Heart right ventricle (tissue), 16 donors: ENCODE measurements around the gene FAXC. TPM values are rescaled to one million over a fixed set of nuclear protein-coding genes. Genes with fewer than 3 reads are reported as not detected.

Experiments
- ATAC-seq, 8 donors: fragments of 200-7000 bp; cut with Tn5 transposase; one replicate each; pipeline ENCODE4 v1.9.1; 2020; ENCODE audit warnings: mild to moderate bottlenecking in 8 of 8, moderate library complexity in 8 of 8, moderate number of reproducible peaks in 1 of 8
- DNase-seq, 2 donors: peaks; one replicate each; pipeline ENCODE4 v3.0.0-alpha.2; 2020
- H3K27ac ChIP-seq, 10 donors: fragments of 200-600 bp; sonication (generic) in 2 of 10; one replicate each; pipeline versions ENCODE4 v1.5.0 to v1.8.0; 2020 to 2022; ENCODE audit warnings: mild to moderate bottlenecking in 3 of 10
- H3K27me3 ChIP-seq, 7 donors: fragments of 200-600 bp; one replicate each; pipeline ENCODE4 v1.8.0; 2021 to 2022; ENCODE audit warnings: mild to moderate bottlenecking in 2 of 7
- H3K36me3 ChIP-seq, 9 donors: fragments of 200-600 bp; sonication (generic) in 1 of 9; one replicate each; pipeline versions ENCODE4 v1.5.0 to v1.8.0; 2020 to 2022; ENCODE audit warnings: mild to moderate bottlenecking in 2 of 9
- H3K4me1 ChIP-seq, 9 donors: fragments of 200-600 bp; sonication (generic) in 1 of 9; one replicate each; pipeline versions ENCODE4 v1.5.0 to v1.8.0; 2020 to 2022; ENCODE audit warnings: mild to moderate bottlenecking in 4 of 9
- H3K4me3 ChIP-seq, 10 donors: fragments of 200-600 bp; sonication (generic) in 2 of 10; one replicate each; pipeline versions ENCODE4 v1.5.0 to v1.8.0; 2020 to 2022; ENCODE audit warnings: mild to moderate bottlenecking in 7 of 10, moderate library complexity in 2 of 10
- H3K9me3 ChIP-seq, 11 donors: fragments of 200-600 bp in 10 of 11; sonication (generic) in 2 of 11; one replicate each; pipeline versions ENCODE4 v1.5.0 to v1.8.0; 2013 to 2022; ENCODE audit warnings: mild to moderate bottlenecking in 2 of 11, control low read depth in 1 of 11, moderate library complexity in 1 of 11
- CTCF ChIP-seq, 9 donors: fragments of 200-600 bp; sonication (generic) in 2 of 9; IDR thresholded peaks; one replicate each; pipeline versions ENCODE4 v1.5.0 to v1.8.0; 2021 to 2022; ENCODE audit warnings: antibody characterized with exemption in 9 of 9, mild to moderate bottlenecking in 5 of 9, moderate library complexity in 1 of 9
- WGBS, 2 donors: extraction: QIAGEN DNeasy Blood & Tissue Kit; methylation state at CpG; one replicate each; pipeline ENCODE4 v1.1.7; 2013; ENCODE audit warnings: inconsistent platforms in 1 of 2; 5-methylcytosine and 5-hydroxymethylcytosine counted together
- intact Hi-C, 10 donors: fragments of 100-400 bp; cut with DNase I; formaldehyde crosslinking; loops; one replicate each; pipeline versions ENCODE4 v1.11.1 to v1.14.2; 2022
- polyA plus RNA-seq, 2 donors: library from polyadenylated mRNA; stranded (reverse); fragments of 200-250 nt; gene quantifications; one replicate each; pipeline ENCODE4 v1.2.3, GENCODE V29; 2013
- total RNA-seq, 10 donors: library from RNA; stranded (reverse); fragmentation: NEBNext Ultra II Directional in 3 of 10; extraction: Animal tissue kit (Norgen Biotek cat#: 25700) in 3 of 10; gene quantifications; one replicate each; pipeline versions ENCODE4 v1.2.1 to v1.2.4, GENCODE V29; 2021 to 2023
- donor health status: Arrhythmogenic right ventricular cardiomyopathy.
- donor health status: ischemic (EF 13 %, LVEDD 7.1; RV severe dilation, severe dysfunction).
- donor health status: healthy with polysubstance abuse.
- donor health status: DM: no; HTN: yes; CAD: no.
- donor health status: DM: no; HTN: no; CAD: no.
- donor health status: ischemic (EF 25% LVEDD 6.9; RV normal size, moderate dysfunction).
- donor health status: ischemic (EF 25% LVEDD 5.7; RV mildly dilated, moderate dysfunction).
- donor health status: healthy.
- donor health status: DM: yes; HTN: yes; CAD: no.
- donor health status: Ischemic cardiomyopathy.
- donor health status: ischemic (EF 35%, LVEDD 5.7; RV mildly dilated, moderate dysfunction).
- donor health status: nonischemic (EF 11% LVEDD 7.7; RV severe dilation, severe dysfunction).
- donor health status: DM: yes; HTN: yes; CAD: no.
- donor health status: PGD.
- donor health status: ischemic (EF 29% LVEDD 5.4; RV normal size, mild dysfunction).
- donor health status: nonischemic (EF 23%, LVEDD 6.1; RV moderate dilation, normal function).

FAXC gene
- total and polyA plus RNA-seq, 12 donors = 0.07 to 1.3 (median 0.36) TPM; not detected in 5

GRCh38 chr6:99297415-99297814 lies 52.1 kb downstream of the FAXC start:
- 60 to 64% methylated on average over 5 of the region's 5 CpGs for WGBS, 2 donors
- DNase-seq (no peak), ATAC-seq (no peak)
- no peak overlapping the region for H3K27ac ChIP-seq
- peaks cover 0 to 7% (median 0%) of the 10 kb centered on the region in 7 donors for H3K27me3 ChIP-seq
- H3K36me3 ChIP-seq = no peaks in the 10 kb centered on the region
- no peaks in the 10 kb centered on the region for H3K4me1 ChIP-seq
- intact Hi-C loops = no loop called here
- TF ChIP-seq CTCF (IDR thresholded peaks at IDR 0.05) = no peak
- no peaks in the 10 kb centered on the region for H3K9me3 ChIP-seq
- H3K4me3 ChIP-seq = no peak overlapping the region

- no peaks in the 10 kb centered on the region for H3K4me1 ChIP-seq
- H3K27ac ChIP-seq = no peak overlapping the region
- 96% methylated on average over 1 of the region's 1 CpG for WGBS, 2 donors
- no peak for TF ChIP-seq CTCF (IDR thresholded peaks at IDR 0.05)
- H3K36me3 ChIP-seq = no peaks in the 10 kb centered on the region
- peaks cover 0 to 7% (median 0%) of the 10 kb centered on the region in 7 donors for H3K27me3 ChIP-seq
- H3K4me3 ChIP-seq = no peak overlapping the region
- intact Hi-C loops = no loop called here
- H3K9me3 ChIP-seq = no peaks in the 10 kb centered on the region
- no peak for ATAC-seq
- no peak for DNase-seq
Observed at GRCh38 chr6:99297006-99297405, 52.5 kb downstream of the FAXC start.

GRCh38 chr6:99296261-99296660 lies 53.2 kb downstream of the FAXC start:
- intact Hi-C loops = no loop called here
- Histone ChIP-seq H3K27me3 (peaks cover 0 to 7% (median 0%) of the 10 kb centered on the region in 7 donors), H3K9me3 (no peaks in the 10 kb centered on the region), H3K4me3 (no peak overlapping the region), H3K36me3 (no peaks in the 10 kb centered on the region), H3K27ac (no peak overlapping the region), H3K4me1 (no peaks in the 10 kb centered on the region)
- WGBS, 2 donors = 82 to 84% methylated on average over 5 of the region's 5 CpGs
- ATAC-seq (no peak), DNase-seq (no peak)
- TF ChIP-seq CTCF (IDR thresholded peaks at IDR 0.05) = no peak

GRCh38 chr6:99295276-99295675 lies 54.2 kb downstream of the FAXC start:
- WGBS, 2 donors = 82 to 91% methylated on average over 3 of the region's 3 CpGs
- H3K9me3 ChIP-seq = no peaks in the 10 kb centered on the region
- H3K4me3 ChIP-seq = no peak overlapping the region
- H3K27ac ChIP-seq = no peak overlapping the region
- no peaks in the 10 kb centered on the region for H3K36me3 ChIP-seq
- DNase-seq (no peak), ATAC-seq (no peak)
- no peak for TF ChIP-seq CTCF (IDR thresholded peaks at IDR 0.05)
- H3K4me1 ChIP-seq = no peaks in the 10 kb centered on the region
- intact Hi-C loops = no loop called here
- peaks cover 0 to 7% (median 0%) of the 10 kb centered on the region in 7 donors for H3K27me3 ChIP-seq
